ENCODE data around the gene AP1G1. TPM values are rescaled to one million over a fixed set of nuclear protein-coding genes. Genes with fewer than 3 reads are reported as not detected.

Gene AP1G1
- total RNA-seq (2022), result 135 and 139 TPM in 2 replicates
- percentile 93 among the genes with signal in this experiment for Bru-seq, nascent RNA
- BruChase-seq, experiment 1, labeled RNA remaining after a 2-hour chase, result percentile 96 among the genes with signal in this experiment
- BruChase-seq, experiment 2, labeled RNA remaining after a 6-hour chase, result percentile 95 among the genes with signal in this experiment
- long read RNA-seq, full-length matches to known transcripts, result 21 of 50 reads
- long read RNA-seq, partial matches to known transcripts, result 7 of 50 reads
- long read RNA-seq, other reads (novel, unspliced or antisense), result 22 of 50 reads

- ChIA-PET POLR2A (interaction anchor here (0.6 to 1.6 kb wide), 12 partner anchors 14 to 285 kb away, joined by 3 to 9 read pairs (median 4); partner anchors contain the start of genes DHX38 and TXNL4B), CTCF (interaction anchor here (1.0 to 1.7 kb wide), 3 partner anchors 74 to 244 kb away, joined by 3 to 7 read pairs (median 4); no protein-coding TSS in a partner anchor)
- intact Hi-C loops (cut with micrococcal nuclease; ENCODE audit: unreplicated experiment), result loop anchor here (1.0 to 10.0 kb wide), 4 partner anchors 37 to 156 kb away; partner anchors contain the start of gene IST1
- Mint-ChIP-seq H3K36me3 (ENCODE audit: insufficient read depth, unreplicated experiment) (peaks cover 36% of the 10 kb centered on the region), H3K9me3 (ENCODE audit: unreplicated experiment) (no peaks in the 10 kb centered on the region), H3K27ac (ENCODE audit: unreplicated experiment) (peak within 1 kb of the TSS; percentile 97), H3K4me3 (ENCODE audit: unreplicated experiment) (peak within 1 kb of the TSS; percentile 93), H3K27me3 (ENCODE audit: insufficient read depth, unreplicated experiment) (no peaks in the 10 kb centered on the region), H3K4me1 (ENCODE audit: low read depth, unreplicated experiment) (no peaks in the 10 kb centered on the region)
- Histone ChIP-seq H3K36me3 (ENCODE audit: control insufficient read depth, insufficient read depth, low read length) (no peaks in the 10 kb centered on the region; the same call in 1 of the 2 replicates), H3K27me3 (replicated peaks; ENCODE audit: control insufficient read depth, insufficient read depth, low read length) (no peaks in the 10 kb centered on the region), H3K9me3 (no peaks in the 10 kb centered on the region), H3K4me1 (0 out of 2 replicates have a peak, but pooled peaks cover 16% of the 10 kb centered on the region), H3K4me3 (ENCODE audit: low read depth, low read length) (peak within 1 kb of the TSS; percentile 83)
- TSS peak; percentile 50 for BruUV-seq (replicated peaks)
- peak; percentile 97 to 99 for DNase-seq
- no peak for TF ChIP-seq CTCF (IDR thresholded peaks at IDR 0.05; ENCODE audit: insufficient read depth in 1 of 2, low read depth in 1 of 2, low read length in 1 of 2, severe bottlenecking in 1 of 2, unreplicated experiment in 1 of 2)
Measured at GRCh38 chr16:71808593-71809459, at the start of gene AP1G1. TSS of gene AP1G1 (minus strand) at chr16:71808834. CDS start at chr16:71789479, 19,355 bp downstream.

- Mint-ChIP-seq H3K36me3 (ENCODE audit: insufficient read depth, unreplicated experiment) (peaks cover 49% of the 10 kb centered on the region), H3K9me3 (ENCODE audit: unreplicated experiment) (no peaks in the 10 kb centered on the region), H3K4me3 (ENCODE audit: unreplicated experiment) (no peak overlapping the region), H3K4me1 (ENCODE audit: low read depth, unreplicated experiment) (peaks cover 16% of the 10 kb centered on the region), H3K27ac (ENCODE audit: unreplicated experiment) (no peak overlapping the region), H3K27me3 (ENCODE audit: insufficient read depth, unreplicated experiment) (no peaks in the 10 kb centered on the region)
- ChIA-PET POLR2A (no interaction called here), CTCF (interaction anchor here (0.6 kb wide), 1 partner anchor 1885 kb away, joined by 3 read pairs; no protein-coding TSS in a partner anchor)
- peaks cover 17% of the 10 kb centered on the region for H3K4me1 ChIP-seq
- no peaks in the 10 kb centered on the region for H3K9me3 ChIP-seq
- no peak for TF ChIP-seq CTCF (IDR thresholded peaks at IDR 0.05; ENCODE audit: insufficient read depth in 1 of 2, low read depth in 1 of 2, low read length in 1 of 2, severe bottlenecking in 1 of 2, unreplicated experiment in 1 of 2)
- H3K4me3 ChIP-seq (ENCODE audit: low read depth, low read length), result no peak overlapping the region
- peaks cover 3% of the 10 kb centered on the region; the same call in 1 of the 2 replicates for H3K36me3 ChIP-seq (ENCODE audit: control insufficient read depth, insufficient read depth, low read length)
- no TSS peak for BruUV-seq (replicated peaks)
- no peaks in the 10 kb centered on the region for H3K27me3 ChIP-seq (replicated peaks; ENCODE audit: control insufficient read depth, insufficient read depth, low read length)
- no peak for DNase-seq
- intact Hi-C loops (cut with micrococcal nuclease; ENCODE audit: unreplicated experiment), result no loop called here
Measured at GRCh38 chr16:71855937-71856662, 47.5 kb upstream of the AP1G1 start.

Measured in Caco-2 (cell line).